OCI-LY7 (cell line): ENCODE data around the gene ECM2. TPM values are rescaled to one million over a fixed set of nuclear protein-coding genes. Genes with fewer than 3 reads are reported as not detected.

Source experiments
- BruUV-seq: library from RNA; stranded (reverse); fragments of 400-500 nt; replicated peaks from 2 replicates; lab custom pipeline; 2021; lab: Mats Ljungman, UMichigan
- CTCF ChIA-PET: fragments of 300-600 bp; sonication (Branson Sonifier 250); formaldehyde crosslinking; loops from one replicate; lab custom pipeline; 2022; ENCODE audit warnings: antibody characterized with exemption; ENCODE audit not compliant: unreplicated experiment; lab: Charles Lee
- POLR2A ChIA-PET: fragments of 300-600 bp; sonication (Branson Sonifier 250); formaldehyde crosslinking; loops from one replicate; lab custom pipeline; 2022; ENCODE audit warnings: antibody characterized with exemption; lab: Charles Lee
- DNase-seq: peaks from one replicate; pipeline ENCODE4 v3.0.0-alpha.2; 2015; ENCODE audit warnings: low spot score
- H2AFZ ChIP-seq: fragments of 200-600 bp; sonication (generic), shearing (Covaris generic); 2 replicates; pipeline ENCODE4 v1.6.1; 2014; ENCODE audit warnings: mild to moderate bottlenecking, antibody characterized with exemption, low read length, moderate library complexity
- H3K27ac ChIP-seq: fragments of 200-600 bp; sonication (generic); 2 replicates; pipeline ENCODE4 v1.5.1; 2014; ENCODE audit warnings: mixed run types, low read depth, mild to moderate bottlenecking, moderate library complexity, low read length, inconsistent platforms; ENCODE audit not compliant: poor library complexity, severe bottlenecking
- H3K36me3 ChIP-seq: fragments of 200-600 bp; sonication (generic); 2 replicates; pipeline ENCODE4 v1.6.1; 2014; ENCODE audit warnings: mild to moderate bottlenecking, antibody characterized with exemption, low read length, moderate library complexity, mixed read lengths; ENCODE audit not compliant: insufficient read depth
- H3K4me1 ChIP-seq: fragments of 200-600 bp; sonication (generic); 2 replicates; pipeline ENCODE4 v1.5.1; 2014; ENCODE audit warnings: mild to moderate bottlenecking, low read length; ENCODE audit not compliant: insufficient read depth, poor library complexity, severe bottlenecking
- H3K4me2 ChIP-seq: fragments of 200-600 bp; sonication (generic); 2 replicates; pipeline ENCODE4 v1.6.1; 2014; ENCODE audit warnings: mild to moderate bottlenecking, low read length
- H3K4me3 ChIP-seq: fragments of 200-600 bp; sonication (generic); 2 replicates; pipeline ENCODE4 v1.5.1; 2014; ENCODE audit warnings: mild to moderate bottlenecking, low read depth, low read length; ENCODE audit not compliant: poor library complexity, severe bottlenecking
- H3K79me2 ChIP-seq: fragments of 200-600 bp; sonication (generic); 2 replicates; pipeline ENCODE4 v1.6.1; 2016; ENCODE audit warnings: low read depth, mild to moderate bottlenecking, low read length, moderate library complexity, mixed read lengths; ENCODE audit not compliant: insufficient read depth
- H3K9me2 ChIP-seq: fragments of 200-600 bp; sonication (generic); 2 replicates; pipeline ENCODE4 v1.6.1; 2016; ENCODE audit warnings: mild to moderate bottlenecking, low read length, mixed read lengths; ENCODE audit not compliant: insufficient read depth
- H3K9me3 ChIP-seq: fragments of 200-600 bp; sonication (generic); 2 replicates; pipeline ENCODE4 v1.6.1; 2014; ENCODE audit warnings: mild to moderate bottlenecking, mixed run types, low read length, mixed read lengths
- H4K20me1 ChIP-seq: fragments of 200-600 bp; sonication (generic); 2 replicates; pipeline ENCODE4 v1.6.1; 2014; ENCODE audit warnings: mild to moderate bottlenecking, antibody characterized with exemption, low read length, moderate library complexity, mixed read lengths; ENCODE audit not compliant: insufficient read depth
- CTCF ChIP-seq: fragments of 200-600 bp; sonication (generic); conservative IDR thresholded peaks from 2 replicates; pipeline ENCODE4 v1.5.1; 2014; ENCODE audit warnings: mild to moderate bottlenecking, antibody characterized with exemption, low read length, moderate library complexity, mixed read lengths
- EZH2phosphoT487 ChIP-seq: fragments of 200-600 bp; sonication (generic); IDR thresholded peaks from 2 replicates; pipeline ENCODE4 v1.6.1; 2018; ENCODE audit warnings: low read depth, borderline replicate concordance, mild to moderate bottlenecking, mixed run types, antibody characterized with exemption, low read length, moderate library complexity, mixed read lengths
- intact Hi-C: fragments of 100-400 bp; cut with micrococcal nuclease; formaldehyde crosslinking; loops from one replicate; pipeline ENCODE4 v1.10.0; 2022; ENCODE audit not compliant: unreplicated experiment
- total RNA-seq, 2 experiments: library from RNA; depleted of rRNA in 1 of 2; stranded (reverse); fragments of >200 nt in 1 of 2; shearing (Covaris generic) in 1 of 2; gene quantifications; 2 replicates each; pipeline ENCODE4 v1.2.3, GENCODE V29; 2014 to 2022

ECM2 gene
- total RNA-seq, 2 experiments from 2014 or later: not detected

GRCh38 chr9:92517046-92517445, 18.7 kb downstream of the ECM2 start:
- CTCF ChIA-PET: no interaction called here
- Histone ChIP-seq H3K4me1 (no peaks in the 10 kb centered on the region), H3K4me3 (no peak overlapping the region), H3K9me3 (no peaks in the 10 kb centered on the region), H3K9me2 (no peaks in the 10 kb centered on the region), H3K79me2 (no peaks in the 10 kb centered on the region), H3K4me2 (no peak overlapping the region), H4K20me1 (no peaks in the 10 kb centered on the region), H2AFZ (no peak overlapping the region), H3K36me3 (no peaks in the 10 kb centered on the region), H3K27ac (no peak overlapping the region)
- no TSS peak for BruUV-seq
- TF ChIP-seq CTCF (no peak), EZH2phosphoT487 (no peak)
- intact Hi-C loops: no loop called here
- DNase-seq: no peak
- POLR2A ChIA-PET: no interaction called here

- H3K79me2 ChIP-seq: no peaks in the 10 kb centered on the region
- H3K27ac ChIP-seq: no peak overlapping the region
- BruUV-seq: no TSS peak
- no peak for DNase-seq
- no peaks in the 10 kb centered on the region for H4K20me1 ChIP-seq
- H3K9me2 ChIP-seq: no peaks in the 10 kb centered on the region
- H3K9me3 ChIP-seq: no peaks in the 10 kb centered on the region
- intact Hi-C loops: no loop called here
- no peak for TF ChIP-seq CTCF
- no peak for TF ChIP-seq EZH2phosphoT487
- no peak overlapping the region for H3K4me2 ChIP-seq
- ChIA-PET POLR2A (no interaction called here), CTCF (no interaction called here)
- H3K36me3 ChIP-seq: no peaks in the 10 kb centered on the region
- H3K4me3 ChIP-seq: no peak overlapping the region
- H3K4me1 ChIP-seq: no peaks in the 10 kb centered on the region
- H2AFZ ChIP-seq: no peak overlapping the region
These were observed 19.3 kb downstream of the ECM2 start for GRCh38 chr9:92516521-92516920.

GRCh38 chr9:92514635-92515034, 21.2 kb downstream of the ECM2 start:
- TF ChIP-seq EZH2phosphoT487 (no peak), CTCF (no peak)
- BruUV-seq: no TSS peak
- ChIA-PET CTCF (no interaction called here), POLR2A (interaction anchor here (0.7 kb wide), 1 partner anchor 24 kb away, joined by 3 read pairs; no protein-coding TSS in a partner anchor)
- Histone ChIP-seq H3K9me2 (no peaks in the 10 kb centered on the region), H2AFZ (no peak overlapping the region), H3K27ac (no peak overlapping the region), H3K4me1 (no peaks in the 10 kb centered on the region), H3K4me2 (no peak overlapping the region), H3K4me3 (no peak overlapping the region), H4K20me1 (no peaks in the 10 kb centered on the region), H3K9me3 (no peaks in the 10 kb centered on the region), H3K79me2 (no peaks in the 10 kb centered on the region), H3K36me3 (no peaks in the 10 kb centered on the region)
- intact Hi-C loops: no loop called here
- no peak for DNase-seq
